GM21619 (cell line): Measurements from ENCODE around the gene PCDHA8.
"Not testable (repeated sequence)": the region's sequence is repeated elsewhere in the genome, so short reads cannot be mapped to it uniquely, and the experiment has no call there.

Source experiments
- ATAC-seq: cut with Tn5 transposase; IDR thresholded peaks from one replicate; pipeline ENCODE4 v1.9.1; 2021; ENCODE audit not compliant: unreplicated experiment

The PCDHA8 gene

GRCh38 chr5:140840978-140841962 lies at the start of gene PCDHA8:
PCDHA8 (plus strand) TSS chr5:140841187; CDS start chr5:140841322, 135 bp downstream.
- no peak for ATAC-seq

GRCh38 chr5:140794595-140795258 lies 46.3 kb upstream of the PCDHA8 start, which contains the start of gene PCDHA2:
PCDHA2 (plus strand) TSS chr5:140794852.
- ATAC-seq, result no peak

- ATAC-seq, result no peak
Measured at GRCh38 chr5:140795259-140795641, 45.7 kb upstream of the PCDHA8 start.

GRCh38 chr5:140796072-140796717 lies 44.8 kb upstream of the PCDHA8 start:
- ATAC-seq, result not testable (repeated sequence)

- ATAC-seq, result no peak
Measured at GRCh38 chr5:140796718-140797095, 44.3 kb upstream of the PCDHA8 start.

- no peak for ATAC-seq
Measured at GRCh38 chr5:140800816-140801493, 40.0 kb upstream of the PCDHA8 start, which contains the start of gene PCDHA3. PCDHA3 (plus strand) TSS chr5:140801057.

- ATAC-seq, result no peak
Measured at GRCh38 chr5:140801494-140801841, 39.5 kb upstream of the PCDHA8 start.

GRCh38 chr5:140802381-140802780 lies 38.6 kb upstream of the PCDHA8 start:
- not testable (repeated sequence) for ATAC-seq

- ATAC-seq, result no peak
Measured at GRCh38 chr5:140802781-140803271, 38.2 kb upstream of the PCDHA8 start.

GRCh38 chr5:140806834-140807775 lies 33.9 kb upstream of the PCDHA8 start, which contains the start of gene PCDHA4:
PCDHA4 (plus strand) TSS chr5:140807068.
- no peak for ATAC-seq

GRCh38 chr5:140808241-140808888 lies 32.6 kb upstream of the PCDHA8 start:
- not testable (repeated sequence) for ATAC-seq

- ATAC-seq, result no peak
Measured at GRCh38 chr5:140808889-140809291, 32.1 kb upstream of the PCDHA8 start.

GRCh38 chr5:140821375-140822280 lies 19.4 kb upstream of the PCDHA8 start, which contains the start of gene PCDHA5:
PCDHA5 (plus strand) TSS chr5:140821613.
- no peak for ATAC-seq

- no peak for ATAC-seq
Measured at GRCh38 chr5:140822281-140822629, 18.7 kb upstream of the PCDHA8 start.

GRCh38 chr5:140822969-140823368 lies 18.0 kb upstream of the PCDHA8 start:
- ATAC-seq, result not testable (repeated sequence)

- ATAC-seq, result no peak
Measured at GRCh38 chr5:140823475-140823874, 17.5 kb upstream of the PCDHA8 start.

- ATAC-seq, result no peak
Measured at GRCh38 chr5:140827704-140828361, 13.2 kb upstream of the PCDHA8 start, which contains the start of gene PCDHA6. PCDHA6 (plus strand) TSS chr5:140827960; CDS start chr5:140828092, 132 bp downstream.
